ENCODE data around the gene TCEAL3.
"Not testable (repeated sequence)": the region's sequence is repeated elsewhere in the genome, so short reads cannot be mapped to it uniquely, and the experiment has no call there.

The TCEAL3 gene, protein sequence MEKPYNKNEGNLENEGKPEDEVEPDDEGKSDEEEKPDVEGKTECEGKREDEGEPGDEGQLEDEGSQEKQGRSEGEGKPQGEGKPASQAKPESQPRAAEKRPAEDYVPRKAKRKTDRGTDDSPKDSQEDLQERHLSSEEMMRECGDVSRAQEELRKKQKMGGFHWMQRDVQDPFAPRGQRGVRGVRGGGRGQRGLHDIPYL

DNA sequence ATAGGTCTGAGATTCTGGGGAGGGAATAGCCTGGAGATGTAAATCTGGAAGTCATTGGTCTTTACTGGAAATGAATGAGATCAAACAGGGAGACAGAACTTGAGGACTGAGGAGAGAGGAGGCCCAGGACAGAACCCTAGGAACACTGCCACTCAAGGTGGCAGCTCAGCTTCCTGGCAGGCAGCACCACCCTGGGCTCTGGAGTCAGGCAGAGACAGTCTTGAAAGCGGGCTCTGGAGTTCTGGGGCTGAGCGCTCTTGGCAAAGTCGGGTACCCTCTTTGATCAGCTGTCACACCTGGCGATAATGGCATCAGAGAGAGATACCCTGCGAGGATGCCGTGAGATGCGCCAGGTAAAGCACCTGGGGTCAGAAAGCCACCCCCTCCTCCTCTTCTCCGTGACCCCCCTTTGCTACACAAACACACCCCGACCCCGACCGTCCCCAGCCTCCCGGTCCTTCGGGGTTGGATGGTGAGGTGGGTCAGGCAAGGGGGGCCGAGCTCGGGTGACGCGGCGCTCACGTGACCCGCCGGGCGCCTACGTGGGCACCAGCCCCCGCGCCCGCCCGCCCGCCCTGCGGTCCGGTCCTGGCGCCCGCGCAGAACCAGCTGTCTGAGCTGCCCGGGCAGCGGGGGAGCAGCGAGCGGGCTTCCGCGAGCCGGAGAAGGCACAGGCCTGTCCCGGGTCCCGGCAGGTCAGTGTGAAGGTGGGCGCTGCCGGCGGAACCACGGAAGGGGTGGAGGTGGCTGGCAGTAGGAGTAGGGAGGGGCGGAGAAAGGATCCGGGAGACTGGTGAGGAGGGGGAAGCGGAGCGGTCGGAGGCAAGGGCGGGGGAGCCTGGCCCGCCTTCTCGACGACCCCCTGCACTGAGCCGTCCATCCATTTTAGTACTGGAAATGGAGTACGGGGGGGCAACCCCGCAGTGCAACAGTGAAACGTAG, at the start of gene TCEAL3:
TCEAL3 (plus strand) TSS at position 600 of the 942 bp plus-strand sequence. CDS start 1,102 bp downstream, outside the sequence.
- DNase-seq: no peak

DNA sequence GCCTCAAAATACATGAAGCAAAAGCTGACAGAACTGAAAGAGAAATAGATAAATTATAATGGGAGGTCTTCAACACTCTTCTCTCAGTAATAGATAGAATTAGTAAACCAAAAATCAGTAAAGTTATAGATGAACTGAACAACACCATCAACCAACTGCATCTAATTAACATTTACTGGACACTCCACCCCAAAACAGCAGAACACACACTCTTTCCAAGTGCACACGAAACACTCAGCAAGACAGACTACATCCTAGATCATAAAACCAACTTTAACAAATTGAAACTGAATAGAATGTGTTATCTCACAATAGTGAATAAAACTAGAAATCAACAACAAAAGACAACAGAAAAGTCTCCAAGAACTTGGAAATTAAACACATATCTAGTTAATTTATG, 47.5 kb upstream of the TCEAL3 start:
- no peak for DNase-seq

DNA sequence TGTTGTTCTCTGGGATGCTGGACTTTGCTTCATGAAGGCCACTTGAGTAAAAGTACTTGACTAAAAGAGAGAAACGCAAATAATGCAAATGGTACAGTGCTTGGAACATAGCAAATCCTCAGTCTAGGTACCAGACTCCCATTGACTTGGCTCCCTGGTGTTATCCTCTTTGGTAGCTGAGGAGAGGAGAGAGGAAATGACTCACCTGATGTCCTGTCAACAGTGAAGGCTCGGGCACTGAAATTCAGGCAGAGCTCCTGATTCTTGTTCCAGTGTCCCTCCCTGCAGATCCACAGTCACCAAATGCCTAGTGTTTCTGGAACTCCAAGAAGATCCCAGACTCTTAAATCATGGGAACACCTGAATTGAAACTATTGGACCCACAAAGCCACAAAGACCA, 45.0 kb upstream of the TCEAL3 start:
- DNase-seq: no peak

DNA sequence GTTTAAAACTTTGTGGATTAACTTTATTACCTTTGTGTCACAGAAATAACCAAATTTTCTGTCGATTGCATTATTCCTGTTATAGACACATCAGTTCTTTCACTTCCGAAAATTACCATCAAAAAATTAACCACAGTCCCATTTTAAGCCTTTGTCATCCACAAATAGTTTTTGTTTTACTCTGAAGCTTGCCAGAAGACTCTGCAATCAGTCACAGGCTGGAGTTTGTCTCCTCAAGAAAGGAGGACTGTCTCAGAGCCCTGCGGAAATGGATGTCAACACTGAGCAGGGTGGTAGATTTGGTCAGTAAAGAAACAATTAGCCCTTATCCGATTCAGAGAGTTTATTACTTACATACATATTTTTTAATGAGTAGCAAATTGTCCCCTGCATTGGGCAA, 42.6 kb upstream of the TCEAL3 start:
- no peak for DNase-seq

DNA sequence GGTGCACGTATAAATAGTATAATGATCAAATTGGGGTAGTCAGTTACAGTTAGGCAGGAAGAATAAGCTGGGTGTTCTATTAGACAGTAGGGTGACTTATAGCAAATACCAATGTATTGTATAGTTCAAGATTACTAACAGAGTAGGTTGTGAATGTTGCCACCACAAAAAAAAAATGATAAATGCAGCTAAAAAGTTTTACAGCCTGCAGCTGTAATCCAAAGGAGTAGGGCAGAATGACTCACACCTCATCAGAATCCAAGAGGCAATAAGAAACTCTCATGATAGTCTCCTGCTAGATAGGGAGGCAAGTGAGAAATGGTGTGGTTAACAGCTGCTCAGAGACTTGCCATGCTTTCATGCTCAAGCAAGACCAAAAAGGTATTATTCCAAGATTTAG, 42.0 kb upstream of the TCEAL3 start:
- no peak for DNase-seq

DNA sequence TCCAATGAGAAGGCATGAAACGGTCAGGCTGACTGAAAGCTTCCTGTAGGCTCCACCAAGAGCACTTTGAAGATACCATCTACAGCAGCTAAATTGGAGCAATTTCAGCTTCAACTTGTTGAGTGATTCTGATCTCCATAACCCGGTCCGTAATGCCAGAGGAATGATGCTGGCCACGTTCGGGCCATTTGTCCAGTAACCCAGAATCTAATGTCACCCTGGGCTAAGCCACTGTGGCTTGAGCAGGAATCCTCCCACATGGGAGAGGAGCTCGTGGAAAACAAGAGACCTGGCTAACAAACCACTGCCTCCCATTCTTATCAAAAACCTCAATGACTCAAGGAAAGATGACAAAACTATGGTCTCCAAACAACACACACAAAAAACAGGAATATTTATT, 36.6 kb upstream of the TCEAL3 start:
- DNase-seq: no peak

DNA sequence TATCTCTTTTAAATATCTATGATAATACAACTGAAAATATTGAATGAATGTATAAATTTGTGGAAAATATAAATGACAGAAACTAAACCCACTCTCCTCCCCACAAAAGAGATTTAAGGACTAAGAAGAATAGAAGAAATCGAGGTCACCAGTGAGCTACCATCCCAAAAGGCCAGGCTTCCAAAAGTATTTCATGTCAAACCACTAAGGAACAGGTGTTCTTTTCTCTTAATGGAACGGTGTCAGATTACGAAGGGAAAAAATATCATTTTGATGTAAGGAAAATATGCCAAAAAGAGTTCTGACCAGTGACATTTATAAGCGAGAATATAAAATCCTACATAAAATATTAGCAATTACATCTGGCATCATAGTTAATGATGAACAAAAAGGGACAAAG, 36.0 kb upstream of the TCEAL3 start:
- DNase-seq: no peak

DNA sequence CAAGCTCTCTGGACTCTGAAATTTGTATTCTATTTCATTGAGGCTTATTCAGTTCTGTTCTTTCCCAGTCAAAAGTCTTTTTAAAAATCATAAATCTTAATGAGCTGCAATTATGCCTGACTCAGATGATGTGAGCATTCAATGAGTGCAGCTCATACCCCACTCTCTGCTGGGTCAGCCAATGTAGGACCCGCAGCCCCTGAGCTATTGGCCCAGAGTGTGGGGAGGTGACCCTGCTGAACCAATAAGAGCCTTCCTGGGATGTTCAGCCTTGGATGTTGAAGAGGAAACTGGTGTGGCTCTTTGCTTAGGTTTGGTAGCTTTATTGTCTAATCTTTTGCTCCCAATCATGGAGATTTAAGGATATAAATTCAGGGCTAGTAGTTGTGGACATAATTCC, 34.6 kb upstream of the TCEAL3 start:
- no peak for DNase-seq

DNA sequence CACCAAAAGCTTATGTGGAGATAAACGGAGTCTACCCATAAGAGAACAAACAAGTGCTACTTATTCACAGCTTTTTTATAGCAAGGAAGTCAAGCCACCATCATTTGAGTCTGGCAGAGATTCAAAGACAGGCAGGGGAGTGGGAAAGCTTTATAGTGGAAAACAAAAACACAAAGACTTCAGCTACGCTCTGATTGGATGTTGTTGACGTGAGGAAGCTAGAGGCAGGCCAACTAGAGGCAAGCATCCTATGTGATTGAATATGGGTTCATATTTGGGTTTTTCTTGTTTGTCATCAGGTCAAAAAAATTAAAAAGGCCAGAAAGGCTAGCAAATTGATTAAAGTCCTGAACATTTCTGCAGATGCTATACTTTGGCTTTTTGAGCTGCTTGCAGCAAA, 23.2 kb upstream of the TCEAL3 start:
- DNase-seq: no peak

DNA sequence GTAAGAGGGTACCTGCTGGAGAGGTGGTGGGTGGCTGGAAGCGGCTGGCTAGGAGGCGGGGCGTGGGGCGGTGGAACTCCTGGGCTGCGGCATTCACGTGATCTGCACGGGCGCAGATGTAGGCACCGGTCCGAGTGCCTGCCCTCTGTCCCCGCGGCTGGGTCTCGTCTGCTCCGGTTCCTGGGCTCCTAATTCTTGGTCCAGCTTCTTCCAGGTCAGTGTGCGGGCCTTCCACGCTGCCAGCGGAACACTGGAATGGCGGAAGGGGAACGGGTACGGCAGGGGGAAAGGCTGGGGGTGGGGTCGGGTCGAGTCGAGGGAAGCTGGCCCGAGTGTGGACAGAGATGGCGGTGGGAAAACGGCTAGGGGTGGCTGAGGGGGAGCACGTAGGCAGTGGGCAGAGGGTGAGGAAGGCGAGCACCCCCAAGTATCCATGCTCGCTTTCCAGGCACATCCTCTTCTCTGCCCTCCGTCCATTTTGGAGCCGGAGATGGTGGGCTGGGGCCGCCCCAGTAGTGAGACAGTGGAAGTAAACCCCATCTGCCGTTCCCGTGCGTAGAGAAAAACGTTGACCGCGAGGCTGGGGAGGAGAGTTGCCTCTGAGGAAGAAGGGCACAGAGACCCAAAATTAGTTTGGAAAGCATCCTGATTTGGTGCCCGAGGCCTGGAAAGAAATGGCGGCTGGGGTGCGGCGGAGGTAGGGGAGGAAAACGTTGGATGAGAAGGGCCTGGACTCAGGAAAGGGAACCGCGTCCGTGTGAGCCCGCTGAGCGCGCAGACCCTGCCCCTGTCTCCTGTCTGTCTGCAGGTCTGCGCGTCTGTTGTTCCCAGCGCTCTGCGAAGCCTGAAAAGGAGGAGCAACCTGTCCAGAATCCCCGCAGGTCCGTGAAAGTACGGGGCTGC, 22.1 kb upstream of the TCEAL3 start, which contains the start of gene TCEAL4:
TCEAL4 (plus strand) TSS at position 105 of the 903 bp plus-strand sequence. CDS start 1,161 bp downstream, outside the sequence.
- peak; percentile 44 for DNase-seq

DNA sequence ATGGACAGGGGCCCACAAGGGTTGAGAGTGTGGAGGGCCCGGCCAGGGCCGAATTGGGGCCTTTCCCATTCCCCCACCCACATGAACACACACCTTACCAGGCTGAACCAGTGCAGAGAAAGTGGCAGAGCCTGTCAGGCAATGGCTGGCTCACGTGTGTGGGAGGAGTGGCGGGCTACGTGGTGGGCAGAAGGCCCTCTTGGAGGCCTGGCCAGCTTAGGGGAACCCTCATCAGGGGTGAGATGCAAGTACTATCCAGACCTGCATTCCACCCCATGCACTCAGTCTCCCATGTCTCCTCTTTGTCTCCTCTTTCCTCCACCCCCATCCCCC, 21.5 kb upstream of the TCEAL3 start:
- no peak for DNase-seq

DNA sequence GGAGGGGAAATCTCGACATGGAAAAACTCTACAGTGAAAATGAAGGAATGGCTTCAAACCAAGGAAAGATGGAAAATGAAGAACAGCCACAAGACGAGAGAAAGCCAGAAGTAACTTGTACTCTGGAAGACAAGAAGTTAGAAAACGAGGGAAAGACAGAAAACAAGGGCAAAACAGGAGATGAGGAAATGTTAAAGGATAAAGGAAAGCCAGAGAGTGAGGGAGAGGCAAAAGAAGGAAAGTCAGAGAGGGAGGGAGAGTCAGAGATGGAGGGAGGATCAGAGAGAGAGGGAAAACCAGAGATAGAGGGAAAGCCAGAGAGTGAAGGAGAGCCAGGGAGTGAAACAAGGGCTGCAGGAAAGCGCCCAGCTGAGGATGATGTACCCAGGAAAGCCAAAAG, 21.1 kb upstream of the TCEAL3 start:
- DNase-seq: no peak

DNA sequence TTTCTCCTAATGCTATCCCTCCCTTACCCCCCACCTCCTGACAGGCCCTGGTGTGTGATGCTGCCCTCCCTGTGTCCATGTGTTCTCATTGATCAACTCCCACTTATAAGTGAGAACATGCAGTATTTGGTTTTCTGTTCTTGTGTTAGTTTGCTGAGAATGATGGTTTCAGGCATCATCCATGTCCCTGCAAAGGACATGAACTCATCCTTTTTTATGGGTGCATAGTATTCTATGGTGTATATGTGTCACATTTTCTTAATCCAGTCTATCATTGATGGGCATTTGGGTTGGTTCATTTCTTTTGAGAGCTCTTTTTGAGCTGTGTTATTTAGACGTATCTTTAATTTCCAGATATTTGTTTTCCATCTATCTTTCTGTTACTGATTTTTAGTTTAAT, 15.5 kb upstream of the TCEAL3 start:
- not testable (repeated sequence) for DNase-seq

DNA sequence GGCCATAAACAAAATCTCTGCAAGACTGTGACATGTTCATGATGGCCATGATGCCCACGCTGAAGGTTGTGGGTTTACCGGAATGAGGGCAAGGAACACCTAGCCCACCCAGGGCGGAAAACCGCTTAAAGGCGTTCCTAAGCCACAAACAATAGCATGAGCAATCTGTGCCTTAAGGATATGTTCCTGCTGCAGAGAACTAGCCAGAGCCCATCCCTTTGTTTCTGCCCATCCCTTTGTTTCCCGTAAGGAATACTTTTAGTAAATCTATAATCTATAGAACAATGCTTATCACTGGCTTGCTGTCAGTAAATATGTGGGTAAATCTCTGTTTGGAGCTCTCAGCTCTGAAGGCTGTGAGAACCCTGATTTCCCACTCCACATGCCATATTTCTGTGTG, 12.6 kb upstream of the TCEAL3 start:
- DNase-seq: not testable (repeated sequence)

DNA sequence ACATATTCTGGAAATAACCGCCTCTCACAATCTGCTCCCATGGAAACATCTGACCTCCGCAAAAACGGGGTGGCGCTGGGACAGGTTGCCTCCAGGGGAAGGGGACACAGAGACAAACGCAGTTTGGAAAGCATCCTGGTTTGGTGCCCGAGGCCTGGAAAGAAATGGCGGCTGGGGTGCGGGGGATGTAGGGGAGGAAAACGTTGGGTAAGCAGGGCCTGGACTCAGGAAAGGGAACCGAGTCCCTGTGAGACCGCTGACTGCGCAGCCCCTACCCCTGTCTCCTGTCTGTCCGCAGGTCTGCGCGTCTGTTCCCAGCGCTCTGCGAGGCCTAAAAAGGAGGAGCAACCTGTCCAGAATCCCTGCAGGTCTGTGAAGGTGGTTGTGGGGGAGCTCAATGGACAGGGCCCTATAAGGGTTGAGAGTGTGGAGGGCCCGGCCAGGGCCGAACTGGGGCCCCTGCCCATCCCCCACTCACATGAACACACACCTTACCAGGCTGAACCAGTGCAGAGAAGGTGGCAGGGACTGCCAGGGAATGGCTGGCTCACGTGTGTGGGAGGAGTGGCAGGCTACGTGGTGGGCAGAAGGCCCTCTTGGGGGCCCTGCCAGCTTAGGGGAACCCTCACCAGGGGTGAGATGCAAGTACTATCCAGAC, 672 bp downstream of the TCEAL3 start:
- DNase-seq: no peak

DNA sequence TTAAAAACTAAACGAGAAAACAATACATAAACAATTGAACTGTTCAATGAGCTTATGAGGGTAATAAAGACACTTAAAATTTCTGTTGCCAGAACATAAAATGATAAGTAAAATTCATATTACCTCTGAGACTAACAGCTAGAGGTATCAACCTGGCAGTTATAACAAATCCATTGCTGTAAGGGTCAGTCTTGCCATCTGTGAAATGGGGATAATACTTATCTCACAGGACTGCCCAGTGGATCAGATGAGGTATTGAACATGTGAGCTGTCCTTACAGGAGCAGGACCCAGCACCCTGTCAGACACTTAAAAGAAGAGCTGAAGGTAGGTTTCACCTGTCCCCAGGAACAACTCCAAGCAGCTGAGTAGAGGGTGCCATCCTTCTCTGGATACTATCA, 2.5 kb downstream of the TCEAL3 start:
- DNase-seq: no peak

DNA sequence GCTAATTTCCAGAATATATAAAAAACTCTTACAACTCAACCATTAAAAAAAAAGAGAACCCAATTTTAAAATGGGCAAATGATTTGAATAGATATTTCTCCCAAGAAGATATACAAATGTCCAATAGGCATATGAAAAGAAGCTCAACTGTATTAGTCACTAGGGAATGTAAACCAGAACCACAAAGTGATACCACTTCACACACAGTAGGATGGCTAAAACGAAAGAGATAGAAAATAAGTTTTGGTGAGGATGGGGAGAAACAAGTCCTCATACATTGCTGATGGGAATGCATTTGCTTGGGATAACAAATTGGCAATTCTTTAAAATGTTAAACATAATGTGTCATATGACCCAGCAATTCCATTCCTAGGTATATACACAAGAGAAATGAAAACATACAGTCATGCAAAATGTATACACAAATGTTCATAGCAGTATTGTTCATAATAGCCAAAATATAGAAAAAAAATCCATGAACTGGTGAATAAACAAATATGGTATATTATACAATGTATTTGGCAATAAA, 5.7 kb downstream of the TCEAL3 start:
- no peak for DNase-seq

DNA sequence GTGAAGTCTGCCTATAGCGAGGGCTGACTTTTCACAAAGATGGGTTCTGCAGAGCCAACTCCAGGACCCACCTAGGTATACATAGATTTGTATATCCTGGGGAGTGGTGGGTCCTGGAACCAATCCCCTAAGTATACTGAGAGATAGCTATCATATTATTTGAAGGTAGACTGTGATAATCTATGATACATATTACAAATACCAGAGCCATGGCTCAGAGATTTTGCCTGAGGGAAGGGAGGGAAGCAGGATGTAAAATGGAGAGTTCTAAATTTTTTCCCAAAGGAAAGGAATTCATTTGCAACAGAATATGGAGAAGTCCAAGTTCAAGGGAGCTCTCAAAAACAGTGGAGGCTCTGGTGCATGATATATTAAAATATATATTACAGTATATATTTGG, 7.2 kb downstream of the TCEAL3 start:
- DNase-seq: no peak

DNA sequence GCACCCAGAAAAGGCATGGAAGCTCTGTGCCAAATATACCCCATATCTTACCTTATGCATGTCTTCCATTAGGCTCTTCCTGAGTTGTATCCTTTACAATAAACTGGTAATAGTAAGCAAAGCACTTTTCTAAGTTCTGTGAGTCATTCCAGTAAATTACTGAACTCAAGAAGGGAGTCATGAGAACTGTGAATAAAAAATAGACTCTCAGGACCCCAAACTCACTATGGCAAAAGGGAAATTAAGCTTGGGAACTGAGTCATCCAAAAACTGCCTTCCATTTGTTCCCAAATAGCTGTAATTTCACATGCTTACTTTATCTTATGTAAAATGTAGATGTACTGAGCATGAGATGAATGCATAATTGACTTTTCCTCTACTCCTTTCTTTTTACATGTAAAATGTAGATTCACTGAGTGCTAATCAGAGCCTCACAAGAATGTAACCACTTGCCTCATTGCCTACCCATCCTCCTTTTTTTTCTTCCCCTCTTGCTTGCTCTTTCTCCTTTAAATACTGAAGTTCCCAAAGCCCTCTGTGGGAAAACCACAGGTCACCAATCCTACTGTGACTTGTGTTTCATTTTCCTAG, 8.1 kb downstream of the TCEAL3 start:
- DNase-seq: no peak

DNA sequence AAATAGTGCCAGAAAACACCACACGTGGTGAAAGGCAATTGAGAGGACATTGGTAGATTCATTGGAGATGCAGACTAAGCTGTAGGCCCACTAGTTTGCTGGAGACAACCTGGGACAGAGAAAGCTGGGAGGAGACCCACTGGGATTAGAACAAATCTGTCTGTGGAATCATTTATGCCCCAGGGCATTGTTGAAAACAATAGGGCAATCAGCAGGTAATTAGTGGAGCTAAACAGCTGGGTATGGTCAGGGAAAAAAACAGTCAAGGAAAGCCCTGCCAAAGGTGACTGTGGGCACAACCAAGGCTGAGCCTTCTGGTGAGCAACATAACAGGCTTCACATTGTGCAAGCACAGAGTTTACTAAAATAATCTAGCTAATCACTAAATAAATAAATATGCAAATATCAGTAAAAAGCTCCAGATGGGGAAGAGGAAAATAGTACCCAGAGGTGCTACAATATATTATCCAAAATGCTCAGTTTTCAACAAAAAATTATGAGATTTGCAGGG, 9.0 kb downstream of the TCEAL3 start:
- DNase-seq: no peak

DNA sequence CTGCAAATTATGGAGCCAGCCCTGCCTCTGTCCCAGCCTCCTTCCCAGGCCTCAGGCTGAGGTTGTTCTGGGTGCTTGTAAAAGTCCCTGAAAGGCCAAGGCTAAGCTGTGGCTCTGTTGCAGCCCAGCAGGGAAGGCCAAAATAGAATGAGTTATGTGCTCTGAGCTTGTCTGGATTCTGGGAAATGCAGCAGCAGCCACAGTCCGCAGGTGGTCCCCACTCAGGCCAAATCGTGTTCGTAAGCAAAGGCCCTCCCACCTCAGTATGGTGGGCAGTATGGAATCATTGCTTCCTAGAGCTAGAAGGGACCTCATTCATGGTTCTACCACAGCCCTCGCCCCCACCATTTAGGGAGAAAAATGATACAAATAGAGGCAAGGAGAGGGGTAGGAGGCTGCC, 16.3 kb downstream of the TCEAL3 start:
- DNase-seq: no peak

DNA sequence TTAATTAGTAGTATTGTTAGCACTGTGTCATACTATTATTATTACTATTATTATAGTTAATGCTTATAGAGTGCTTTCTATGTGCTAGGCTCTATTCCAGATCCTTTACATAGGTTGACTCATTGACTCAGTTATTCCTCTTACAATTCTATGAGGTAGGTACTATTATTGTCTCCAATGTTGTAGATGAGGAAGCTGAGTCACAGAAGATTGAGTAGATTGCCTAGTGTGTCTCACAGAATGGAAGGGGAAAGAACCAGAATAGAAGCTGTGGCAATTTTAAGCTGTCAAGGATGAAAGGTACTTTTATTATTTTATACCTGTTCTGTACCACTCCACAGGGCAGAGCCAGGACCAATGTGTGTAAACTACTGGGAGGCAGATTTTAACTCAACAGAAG, 19.1 kb downstream of the TCEAL3 start:
- DNase-seq: no peak

All from OCI-M1 (cell line).